Measurements from ENCODE around the gene FHIP2A. TPM values are rescaled to one million over a fixed set of nuclear protein-coding genes. Genes with fewer than 3 reads are reported as not detected.

Gene FHIP2A
- total RNA-seq, 1 donor from 2014 or later, result 31.7 TPM

GRCh38 chr10:114867365-114867764, 45.8 kb downstream of the FHIP2A start:
- no peaks in the 10 kb centered on the region for H3K27me3 Mint-ChIP-seq (ENCODE audit: unreplicated experiment)
- H3K27ac Mint-ChIP-seq (ENCODE audit: unreplicated experiment), result peak overlapping the region; percentile 28
- no peak for DNase-seq
- peaks cover 10% of the 10 kb centered on the region for H3K4me1 Mint-ChIP-seq (ENCODE audit: low read depth, unreplicated experiment)
- no peaks in the 10 kb centered on the region for H3K36me3 Mint-ChIP-seq (ENCODE audit: unreplicated experiment)
- H3K9me3 Mint-ChIP-seq (ENCODE audit: unreplicated experiment), result no peaks in the 10 kb centered on the region
- TF ChIP-seq, protein P1, sequence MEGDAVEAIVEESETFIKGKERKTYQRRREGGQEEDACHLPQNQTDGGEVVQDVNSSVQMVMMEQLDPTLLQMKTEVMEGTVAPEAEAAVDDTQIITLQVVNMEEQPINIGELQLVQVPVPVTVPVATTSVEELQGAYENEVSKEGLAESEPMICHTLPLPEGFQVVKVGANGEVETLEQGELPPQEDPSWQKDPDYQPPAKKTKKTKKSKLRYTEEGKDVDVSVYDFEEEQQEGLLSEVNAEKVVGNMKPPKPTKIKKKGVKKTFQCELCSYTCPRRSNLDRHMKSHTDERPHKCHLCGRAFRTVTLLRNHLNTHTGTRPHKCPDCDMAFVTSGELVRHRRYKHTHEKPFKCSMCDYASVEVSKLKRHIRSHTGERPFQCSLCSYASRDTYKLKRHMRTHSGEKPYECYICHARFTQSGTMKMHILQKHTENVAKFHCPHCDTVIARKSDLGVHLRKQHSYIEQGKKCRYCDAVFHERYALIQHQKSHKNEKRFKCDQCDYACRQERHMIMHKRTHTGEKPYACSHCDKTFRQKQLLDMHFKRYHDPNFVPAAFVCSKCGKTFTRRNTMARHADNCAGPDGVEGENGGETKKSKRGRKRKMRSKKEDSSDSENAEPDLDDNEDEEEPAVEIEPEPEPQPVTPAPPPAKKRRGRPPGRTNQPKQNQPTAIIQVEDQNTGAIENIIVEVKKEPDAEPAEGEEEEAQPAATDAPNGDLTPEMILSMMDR (IDR thresholded peaks at IDR 0.05; ENCODE audit: partially characterized antibody, unreplicated experiment), result no peak
- no peak overlapping the region for H3K4me3 Mint-ChIP-seq (ENCODE audit: unreplicated experiment)

DNA sequence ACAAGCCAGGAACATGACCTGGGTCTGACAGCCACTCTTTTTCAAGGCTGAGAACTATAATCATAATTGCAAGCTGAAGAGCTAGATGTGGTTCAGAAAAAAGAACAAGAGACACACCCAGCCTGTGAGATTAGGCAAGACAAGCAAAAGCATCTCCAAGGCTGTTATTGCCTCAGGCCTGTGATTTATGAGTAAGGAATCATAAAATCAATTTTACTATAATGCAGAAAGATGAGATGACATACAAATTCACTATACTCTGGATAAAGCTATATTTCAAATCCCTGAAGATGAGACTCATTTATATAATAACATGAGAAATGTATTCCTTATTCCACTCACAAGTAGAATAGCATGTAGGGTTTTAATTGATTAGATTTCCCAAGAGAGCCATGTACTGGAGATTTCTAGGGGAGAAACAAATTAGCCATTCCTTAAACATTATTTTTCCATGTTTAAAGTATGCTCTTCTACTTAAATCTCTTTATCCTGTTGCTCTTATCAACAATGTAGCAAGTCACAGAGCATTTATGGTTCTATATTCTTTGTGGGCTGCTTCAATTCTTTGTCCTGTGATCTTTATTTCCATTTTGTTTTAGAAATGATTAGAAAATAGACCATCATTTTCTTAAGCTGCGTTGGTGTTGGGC, 47.4 kb downstream of the FHIP2A start:
- no peaks in the 10 kb centered on the region for H3K9me3 Mint-ChIP-seq (ENCODE audit: unreplicated experiment)
- TF ChIP-seq, protein P1 (IDR thresholded peaks at IDR 0.05; ENCODE audit: partially characterized antibody, unreplicated experiment), result no peak
- peaks cover 14% of the 10 kb centered on the region for H3K4me1 Mint-ChIP-seq (ENCODE audit: low read depth, unreplicated experiment)
- H3K36me3 Mint-ChIP-seq (ENCODE audit: unreplicated experiment), result no peaks in the 10 kb centered on the region
- no peak overlapping the region for H3K4me3 Mint-ChIP-seq (ENCODE audit: unreplicated experiment)
- no peak overlapping the region for H3K27ac Mint-ChIP-seq (ENCODE audit: unreplicated experiment)
- DNase-seq, result no peak
- no peaks in the 10 kb centered on the region for H3K27me3 Mint-ChIP-seq (ENCODE audit: unreplicated experiment)

DNA sequence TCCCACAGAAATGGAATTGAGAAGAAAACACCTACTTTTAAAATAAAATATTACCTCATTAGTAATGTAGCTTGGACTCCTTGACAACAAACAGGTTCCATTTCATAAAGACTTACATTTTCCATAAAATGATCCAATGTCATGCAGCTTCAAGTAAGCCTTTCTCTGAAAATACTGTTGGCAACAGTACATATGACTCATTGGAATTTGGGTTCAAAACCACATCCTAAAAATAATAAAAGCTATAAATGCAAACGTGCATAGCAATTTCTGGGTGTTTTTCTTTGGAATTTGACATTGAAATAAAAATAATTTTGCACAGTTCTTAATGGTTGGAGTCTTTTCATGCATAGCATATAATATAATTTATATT, 47.9 kb downstream of the FHIP2A start:
- H3K4me3 Mint-ChIP-seq (ENCODE audit: unreplicated experiment), result no peak overlapping the region
- no peak for DNase-seq
- H3K9me3 Mint-ChIP-seq (ENCODE audit: unreplicated experiment), result no peaks in the 10 kb centered on the region
- no peaks in the 10 kb centered on the region for H3K27me3 Mint-ChIP-seq (ENCODE audit: unreplicated experiment)
- TF ChIP-seq, protein P1 (IDR thresholded peaks at IDR 0.05; ENCODE audit: partially characterized antibody, unreplicated experiment), result no peak
- H3K4me1 Mint-ChIP-seq (ENCODE audit: low read depth, unreplicated experiment), result peaks cover 17% of the 10 kb centered on the region
- no peaks in the 10 kb centered on the region for H3K36me3 Mint-ChIP-seq (ENCODE audit: unreplicated experiment)
- H3K27ac Mint-ChIP-seq (ENCODE audit: unreplicated experiment), result no peak overlapping the region

- Mint-ChIP-seq H3K27me3 (ENCODE audit: unreplicated experiment) (peaks cover 2% of the 10 kb centered on the region), H3K27ac (ENCODE audit: unreplicated experiment) (no peak overlapping the region), H3K36me3 (ENCODE audit: unreplicated experiment) (no peaks in the 10 kb centered on the region), H3K9me3 (ENCODE audit: unreplicated experiment) (peaks cover 5% of the 10 kb centered on the region), H3K4me1 (ENCODE audit: low read depth, unreplicated experiment) (peaks cover 24% of the 10 kb centered on the region), H3K4me3 (ENCODE audit: unreplicated experiment) (no peak overlapping the region)
- DNase-seq, result no peak
- TF ChIP-seq, protein P1 (IDR thresholded peaks at IDR 0.05; ENCODE audit: partially characterized antibody, unreplicated experiment), result no peak
Observed at GRCh38 chr10:114870486-114870885, 48.9 kb downstream of the FHIP2A start.

DNA sequence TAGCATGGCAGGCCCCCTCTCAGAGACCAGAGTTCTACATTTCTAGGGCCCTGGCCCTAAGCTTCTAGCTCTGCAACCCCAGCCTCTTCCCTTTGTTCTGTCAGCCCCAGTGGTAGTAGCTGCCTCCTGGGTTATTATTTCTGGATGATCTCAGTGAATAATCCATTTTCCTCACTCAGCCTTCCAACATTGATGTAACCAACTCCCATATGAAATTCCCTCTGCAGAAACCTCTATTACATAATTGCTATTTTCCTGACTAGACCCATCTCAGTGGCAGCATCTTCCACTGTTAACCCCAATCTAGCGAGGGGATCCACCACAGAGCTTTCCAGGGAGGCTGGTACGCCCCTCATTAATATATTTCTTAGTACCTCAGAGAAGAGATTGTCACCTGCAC, 49.8 kb downstream of the FHIP2A start:
- peaks cover 2% of the 10 kb centered on the region for H3K27me3 Mint-ChIP-seq (ENCODE audit: unreplicated experiment)
- no peak for DNase-seq
- peaks cover 24% of the 10 kb centered on the region for H3K4me1 Mint-ChIP-seq (ENCODE audit: low read depth, unreplicated experiment)
- H3K9me3 Mint-ChIP-seq (ENCODE audit: unreplicated experiment), result peaks cover 6% of the 10 kb centered on the region
- H3K27ac Mint-ChIP-seq (ENCODE audit: unreplicated experiment), result no peak overlapping the region
- TF ChIP-seq, protein P1 (IDR thresholded peaks at IDR 0.05; ENCODE audit: partially characterized antibody, unreplicated experiment), result no peak
- no peak overlapping the region for H3K4me3 Mint-ChIP-seq (ENCODE audit: unreplicated experiment)
- no peaks in the 10 kb centered on the region for H3K36me3 Mint-ChIP-seq (ENCODE audit: unreplicated experiment)

Other genes starting within 250 kb of the FHIP2A start
- gene ABLIM1, start 163.5 kb upstream of the FHIP2A start, total RNA-seq (ENCODE audit: unreplicated experiment), result 25.7 TPM
- 32.8 TPM for gene TRUB1, start 116.4 kb downstream of the FHIP2A start, total RNA-seq (ENCODE audit: unreplicated experiment)